HuH-7 (cell line): ENCODE results near the gene CISD1.

Source experiments
- DNase-seq: peaks from one replicate; pipeline ENCODE4 v3.0.0; 2011; ENCODE audit warnings: low spot score

The CISD1 gene

GRCh38 chr10:58311026-58311425, 42.1 kb downstream of the CISD1 start:
- no peak for DNase-seq

GRCh38 chr10:58316874-58317273, 47.9 kb downstream of the CISD1 start:
- DNase-seq: no peak

GRCh38 chr10:58318346-58318745, 49.4 kb downstream of the CISD1 start:
- DNase-seq: no peak

GRCh38 chr10:58319599-58319998, 50.6 kb downstream of the CISD1 start:
- DNase-seq: no peak

GRCh38 chr10:58320351-58321049, 51.5 kb downstream of the CISD1 start:
- no peak for DNase-seq

- DNase-seq: peak; percentile 27
Observed at GRCh38 chr10:58322072-58322834, 53.3 kb downstream of the CISD1 start.

- no peak for DNase-seq
Observed at GRCh38 chr10:58322835-58323209, 53.9 kb downstream of the CISD1 start.

- DNase-seq: no peak
Observed at GRCh38 chr10:58326967-58327381, 58.0 kb downstream of the CISD1 start.

GRCh38 chr10:58328233-58328632, 59.3 kb downstream of the CISD1 start:
- DNase-seq: no peak

GRCh38 chr10:58330431-58330830, 61.5 kb downstream of the CISD1 start:
- DNase-seq: no peak

GRCh38 chr10:58331646-58332045, 62.7 kb downstream of the CISD1 start:
- DNase-seq: no peak

- peak; percentile 75 for DNase-seq
Observed at GRCh38 chr10:58334817-58335305, 65.9 kb downstream of the CISD1 start, which contains the start of gene UBE2D1. TSS of gene UBE2D1 (plus strand) at chr10:58335006. CDS start at chr10:58335202, 196 bp downstream.

- peak; percentile 16 for DNase-seq
Observed at GRCh38 chr10:58335306-58336005, 66.5 kb downstream of the CISD1 start.

- DNase-seq: no peak
Observed at GRCh38 chr10:58336242-58336641, 67.3 kb downstream of the CISD1 start.
